ENCODE measurements around the gene G6PD.
"Not testable (repeated sequence)": the region's sequence is repeated elsewhere in the genome, so short reads cannot be mapped to it uniquely, and the experiment has no call there.

G6PD gene

DNA sequence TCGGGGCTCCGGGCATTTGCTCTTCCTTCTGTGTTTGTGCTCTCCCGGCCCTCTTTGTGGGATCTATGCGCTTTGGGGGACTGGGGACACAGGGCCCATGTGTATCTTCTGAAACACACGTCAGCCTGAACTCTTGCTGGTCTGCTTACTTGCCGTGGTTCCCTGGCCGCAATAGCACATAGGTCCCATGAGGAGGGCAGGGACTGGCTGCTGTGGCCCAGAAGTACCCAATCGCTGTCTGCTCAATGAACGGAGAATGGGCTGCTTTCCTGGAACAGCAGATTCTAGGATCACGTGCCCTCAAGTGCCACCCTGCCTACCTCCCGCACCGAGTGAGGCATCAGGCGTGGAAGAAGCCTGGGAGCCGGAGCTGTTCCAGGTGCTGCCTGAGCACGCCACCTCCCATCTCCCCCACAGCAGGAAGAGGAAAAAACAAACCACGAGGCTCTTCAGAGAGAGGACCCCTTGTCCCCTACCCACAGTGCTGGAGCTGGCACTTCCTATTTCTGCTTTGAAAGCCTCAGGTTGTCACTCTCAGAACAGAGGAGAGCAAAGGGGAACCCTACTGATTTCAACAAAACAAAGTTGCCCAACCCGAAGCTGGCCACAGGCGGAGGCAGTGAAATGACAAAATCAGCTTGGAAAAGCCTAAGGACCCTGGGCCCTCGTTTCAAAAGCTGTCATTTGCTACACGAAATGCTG is 3.8 kb downstream of the G6PD start:
- peak; percentile 62 for DNase-seq

DNA sequence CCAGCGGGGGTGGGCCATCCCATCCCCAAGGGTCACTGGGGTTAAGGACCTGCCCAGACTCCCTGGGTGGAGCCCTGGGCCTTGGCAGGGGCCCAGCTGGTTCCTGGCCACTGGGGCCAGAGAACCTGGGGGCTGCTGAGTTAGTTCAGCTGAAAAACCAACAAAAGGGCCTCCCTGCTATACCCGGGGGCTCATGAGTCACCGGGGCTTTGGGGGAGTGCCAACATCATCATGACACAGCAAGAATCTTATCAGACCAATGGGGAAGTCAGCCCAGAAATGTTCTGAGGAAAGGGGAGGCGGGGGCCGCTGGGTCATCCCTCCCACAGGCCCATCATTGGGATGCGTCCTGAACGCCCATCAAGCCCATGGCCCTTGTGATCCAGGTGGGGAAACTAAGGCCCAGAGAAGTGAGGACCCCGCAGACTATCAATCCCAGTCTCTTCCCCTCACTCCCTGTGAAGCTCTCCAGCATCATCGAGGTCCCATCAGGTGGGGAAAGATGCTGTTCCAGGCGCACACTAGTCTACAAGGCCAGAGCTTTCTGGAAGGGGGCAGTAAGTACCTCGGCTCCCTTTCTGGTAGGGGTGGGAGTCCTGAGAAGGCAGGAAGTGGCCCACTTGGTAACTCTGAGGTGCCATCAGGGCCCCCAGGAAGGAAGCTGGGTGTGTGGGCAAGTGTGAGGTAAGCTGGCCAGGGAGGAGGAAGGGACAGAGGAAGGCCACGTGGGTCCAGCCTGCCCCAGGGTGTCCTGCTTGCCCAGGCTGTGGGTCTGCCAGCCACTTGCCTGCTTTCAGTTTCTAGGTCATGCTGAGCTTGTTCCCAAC is 4.5 kb downstream of the G6PD start:
- DNase-seq = peak; percentile 80

DNA sequence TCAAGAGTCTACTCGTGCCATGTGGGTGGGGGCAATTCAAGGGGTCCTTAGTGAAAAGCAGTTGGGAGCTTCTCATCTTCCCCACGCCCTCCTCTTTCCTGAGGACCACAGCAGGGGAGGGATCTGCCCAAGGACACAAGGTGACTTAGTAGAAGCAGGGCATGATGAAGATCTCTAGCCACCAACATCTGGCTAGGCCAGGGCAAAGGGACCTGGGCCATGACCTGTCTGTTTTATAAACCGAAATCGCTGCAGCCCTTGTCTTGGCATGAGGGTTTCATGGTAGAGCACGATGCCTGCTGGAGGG is 5.1 kb downstream of the G6PD start:
- DNase-seq = no peak

DNA sequence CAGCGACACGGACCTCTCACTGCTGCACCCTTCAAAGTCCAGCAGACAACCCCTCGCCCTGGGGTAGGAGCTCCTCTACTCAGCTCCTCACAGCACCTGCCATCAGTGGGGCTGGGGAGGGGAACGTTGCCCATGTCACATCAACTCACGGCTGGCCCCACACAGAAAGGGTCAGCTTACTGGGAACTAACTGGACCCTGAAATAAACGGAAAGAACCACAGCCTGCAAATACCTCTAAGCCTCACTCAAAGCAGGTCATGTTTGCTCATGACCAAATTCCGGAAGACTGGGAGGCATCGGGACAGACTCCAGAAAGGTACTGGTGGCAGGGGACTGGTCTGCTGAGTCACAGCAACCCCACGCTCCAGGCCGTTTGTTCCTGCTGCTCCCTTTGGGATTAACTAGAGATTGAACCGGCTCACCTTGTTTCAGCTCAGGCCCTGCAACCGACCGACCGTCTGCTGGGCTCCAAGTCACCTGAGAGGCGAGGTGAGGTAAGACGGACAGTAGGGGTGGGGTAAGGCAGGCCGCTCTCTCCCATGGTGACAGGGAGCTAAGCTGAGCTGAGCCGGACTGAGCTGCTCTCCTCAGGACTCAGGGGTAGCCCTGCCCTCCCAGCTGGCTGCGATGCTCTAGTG is 5.6 kb downstream of the G6PD start:
- DNase-seq = no peak

DNA sequence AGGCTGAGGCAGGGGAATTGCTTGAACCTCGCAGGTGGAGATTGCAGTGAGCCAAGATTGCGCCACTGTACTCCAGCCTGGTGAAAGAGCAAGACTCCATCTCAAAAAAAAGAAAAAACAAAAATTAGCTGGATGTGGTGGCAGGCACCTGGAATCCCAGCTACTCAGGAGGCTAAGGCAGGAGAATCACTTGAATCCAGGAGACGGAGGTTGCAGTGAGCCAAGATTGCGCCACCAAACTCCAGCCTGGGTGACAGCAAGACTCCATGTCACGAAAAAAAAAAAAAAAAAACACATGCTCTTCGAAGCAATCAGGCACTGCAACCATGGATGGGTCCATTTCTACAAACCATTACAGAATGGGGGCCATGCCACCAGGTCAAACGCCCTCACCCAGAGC is 6.3 kb downstream of the G6PD start:
- DNase-seq = not testable (repeated sequence)

DNA sequence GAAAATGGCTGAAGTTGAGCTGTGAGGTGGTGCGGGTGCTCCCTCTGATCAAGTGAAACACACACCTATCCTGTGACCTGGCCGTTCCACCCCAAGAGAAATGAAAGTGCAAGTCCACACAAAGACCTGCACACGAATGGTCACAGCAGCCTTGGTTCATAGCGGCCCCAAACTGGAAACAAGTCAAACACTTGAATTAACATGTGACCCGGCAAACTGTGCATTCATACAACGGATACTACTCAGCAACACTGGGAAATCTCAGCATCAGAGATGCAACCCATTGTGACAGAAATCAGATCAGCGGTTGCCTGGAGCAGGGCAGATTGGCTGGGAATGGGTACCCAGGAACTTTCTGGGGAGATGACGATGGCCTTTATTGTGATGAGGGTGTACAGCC is 7.6 kb downstream of the G6PD start:
- no peak for DNase-seq

DNA sequence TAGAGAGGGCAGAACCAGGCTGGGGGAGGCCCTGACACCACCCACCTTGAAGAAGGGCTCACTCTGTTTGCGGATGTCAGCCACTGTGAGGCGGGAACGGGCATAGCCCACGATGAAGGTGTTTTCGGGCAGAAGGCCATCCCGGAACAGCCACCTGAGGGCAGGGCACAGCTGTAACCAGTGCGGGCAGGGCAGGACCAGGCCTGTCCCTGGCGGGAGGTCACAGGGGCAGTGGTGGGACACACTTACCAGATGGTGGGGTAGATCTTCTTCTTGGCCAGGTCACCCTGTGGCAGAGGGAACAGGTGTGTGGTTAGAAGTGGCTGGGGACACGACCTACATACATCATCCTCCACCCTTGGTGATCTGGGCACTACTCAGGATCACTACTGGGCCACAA is 10.8 kb downstream of the G6PD start:
- DNase-seq = no peak

DNA sequence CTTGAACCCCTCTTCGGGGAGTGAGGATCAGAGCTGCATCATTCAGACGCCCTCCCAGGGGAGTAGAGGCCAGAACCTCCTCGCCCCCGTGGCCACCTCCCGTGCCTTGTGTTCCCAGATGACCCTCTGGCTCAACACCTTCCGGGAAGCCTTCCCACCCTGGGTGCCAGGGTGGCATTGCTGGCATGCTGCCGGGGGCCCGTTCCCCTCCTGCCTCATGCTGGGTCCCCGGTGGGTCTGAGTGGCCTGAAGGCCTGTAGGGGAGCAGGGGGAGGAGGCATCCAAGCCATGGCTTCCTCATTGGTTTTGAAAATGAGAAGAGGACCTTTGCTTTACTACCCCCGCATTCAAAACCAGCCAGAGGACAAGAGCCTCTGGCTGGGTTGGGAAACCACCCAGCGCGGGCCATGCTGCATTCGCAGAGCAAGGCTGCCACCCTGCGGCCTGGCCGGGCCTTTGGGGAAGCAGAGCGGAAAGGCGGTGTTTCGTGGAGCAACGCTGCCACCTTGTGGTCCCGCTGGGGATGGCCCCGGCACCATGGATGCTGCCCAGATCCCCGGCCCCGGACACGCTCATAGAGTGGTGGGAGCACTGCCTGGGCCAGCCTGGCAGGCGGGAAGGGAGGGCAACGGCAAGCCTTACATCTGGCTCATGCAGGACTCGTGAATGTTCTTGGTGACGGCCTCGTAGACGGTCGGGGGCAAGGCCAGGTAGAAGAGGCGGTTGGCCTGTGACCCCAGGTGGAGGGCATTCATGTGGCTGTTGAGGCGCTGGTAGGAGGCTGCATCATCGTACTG is 11.9 kb downstream of the G6PD start:
- peak; percentile 82 for DNase-seq

DNA sequence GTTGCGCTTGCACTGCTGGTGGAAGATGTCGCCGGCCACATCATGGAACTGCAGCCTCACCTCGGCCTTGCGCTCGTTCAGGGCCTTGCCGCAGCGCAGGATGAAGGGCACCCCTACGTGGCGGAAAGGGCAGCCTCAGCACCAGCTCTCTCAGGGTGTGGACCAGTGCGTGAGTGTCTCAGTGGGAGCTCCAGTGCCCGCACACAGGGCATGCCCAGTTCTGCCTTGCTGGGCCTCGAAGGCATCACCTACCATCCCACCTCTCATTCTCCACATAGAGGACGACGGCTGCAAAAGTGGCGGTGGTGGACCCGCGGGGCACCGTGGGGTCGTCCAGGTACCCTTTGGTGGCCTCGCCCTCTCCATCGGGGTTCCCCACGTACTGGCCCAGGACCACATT is 14.0 kb downstream of the G6PD start:
- no peak for DNase-seq

DNA sequence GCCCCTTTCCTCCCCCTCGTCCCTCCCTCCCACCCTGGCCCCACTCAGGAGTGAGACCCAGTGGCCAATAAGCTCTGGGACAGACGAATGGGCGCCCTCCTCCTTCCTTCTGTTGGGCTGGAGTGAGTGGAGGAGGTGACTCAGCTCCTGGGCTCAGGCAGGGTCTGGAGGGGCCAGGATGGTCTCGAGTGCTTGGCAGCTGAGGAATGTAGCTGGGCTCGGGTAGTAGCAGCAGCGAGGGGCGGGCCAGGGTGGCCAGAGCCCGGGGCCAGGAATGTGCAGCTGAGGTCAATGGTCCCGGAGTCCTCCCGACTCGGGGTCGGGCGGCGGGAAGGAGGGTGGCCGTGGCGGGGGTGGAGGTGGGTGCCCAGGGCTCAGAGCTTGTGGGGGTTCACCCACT is 15.0 kb downstream of the G6PD start:
- DNase-seq = no peak

DNA sequence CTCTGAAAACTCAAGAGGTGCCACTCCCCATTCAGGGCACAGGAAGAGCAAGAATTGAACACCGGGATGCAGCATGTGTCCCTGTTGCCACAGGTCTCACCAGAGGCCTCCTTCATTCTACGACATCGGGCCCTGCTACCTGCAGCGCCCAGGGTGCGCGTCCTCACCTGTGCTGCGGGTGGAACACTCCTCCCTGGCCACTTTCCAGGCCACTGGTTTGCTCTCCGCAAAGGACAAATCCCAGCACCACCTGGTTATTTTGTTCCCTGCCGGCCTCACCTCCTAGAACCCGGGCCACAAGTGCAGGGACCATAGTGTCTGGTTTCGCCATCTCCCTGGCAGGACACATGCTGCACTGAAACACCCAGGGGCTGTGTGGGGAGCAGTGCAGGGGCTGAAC is 16.4 kb downstream of the G6PD start:
- no peak for DNase-seq

DNA sequence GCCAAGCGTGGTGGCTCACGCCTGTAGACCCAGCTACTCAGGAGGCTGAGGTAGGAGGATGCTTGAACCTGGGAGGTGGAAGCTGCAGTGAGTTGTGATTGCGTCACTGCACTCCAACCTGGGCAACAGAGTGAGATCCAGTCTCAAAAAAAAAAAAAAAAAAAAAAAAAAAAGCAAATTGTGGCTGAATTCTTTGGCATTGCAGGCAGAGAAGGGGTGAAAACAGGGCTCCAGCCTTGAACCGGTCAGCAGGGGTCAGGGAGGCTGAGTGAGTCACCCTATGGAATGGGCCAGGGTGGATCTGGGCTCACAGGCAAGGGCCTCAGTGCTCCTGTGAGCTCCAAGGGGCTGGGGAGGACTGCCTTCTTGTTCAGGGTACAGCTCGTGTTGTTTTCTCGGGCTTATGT is 17.4 kb downstream of the G6PD start:
- no peak for DNase-seq

DNA sequence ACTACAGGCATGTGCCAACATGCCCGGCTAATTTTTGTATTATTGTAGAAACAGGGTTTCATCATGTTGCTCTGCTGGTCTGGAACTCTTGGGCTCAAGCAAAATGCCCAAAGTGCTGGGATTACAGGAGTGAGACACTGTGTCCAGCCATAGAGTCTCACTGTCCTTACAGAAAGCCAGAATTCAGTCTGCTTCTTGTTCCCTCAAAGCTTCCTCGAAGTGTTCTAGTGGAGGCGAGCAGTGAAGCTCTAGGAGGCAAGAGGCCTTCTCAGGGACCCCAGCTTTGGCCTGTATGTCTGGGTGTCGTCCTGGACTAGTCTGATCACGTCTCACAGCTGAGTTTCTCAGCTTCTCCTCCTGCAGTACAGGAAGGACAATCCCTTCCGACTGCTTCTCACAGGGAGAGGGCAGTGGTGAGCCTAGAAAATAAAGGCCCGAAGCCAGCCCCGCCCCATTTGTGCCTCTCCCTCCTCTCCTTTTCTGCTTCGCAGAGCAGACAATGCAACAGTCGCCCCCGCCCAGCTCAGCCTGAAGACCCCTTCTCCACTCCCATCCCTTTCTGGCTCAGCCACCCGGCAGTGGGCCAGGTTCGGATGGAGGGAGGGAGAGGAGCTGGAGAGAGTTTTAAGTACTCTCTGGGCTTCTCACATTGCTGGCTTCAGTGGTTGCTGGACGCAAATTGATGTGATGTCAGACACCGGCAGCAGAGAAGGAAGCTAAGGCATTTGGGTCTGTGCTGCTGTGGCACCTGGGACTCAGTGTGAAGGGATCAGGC is 19.6 kb downstream of the G6PD start:
- no peak for DNase-seq

DNA sequence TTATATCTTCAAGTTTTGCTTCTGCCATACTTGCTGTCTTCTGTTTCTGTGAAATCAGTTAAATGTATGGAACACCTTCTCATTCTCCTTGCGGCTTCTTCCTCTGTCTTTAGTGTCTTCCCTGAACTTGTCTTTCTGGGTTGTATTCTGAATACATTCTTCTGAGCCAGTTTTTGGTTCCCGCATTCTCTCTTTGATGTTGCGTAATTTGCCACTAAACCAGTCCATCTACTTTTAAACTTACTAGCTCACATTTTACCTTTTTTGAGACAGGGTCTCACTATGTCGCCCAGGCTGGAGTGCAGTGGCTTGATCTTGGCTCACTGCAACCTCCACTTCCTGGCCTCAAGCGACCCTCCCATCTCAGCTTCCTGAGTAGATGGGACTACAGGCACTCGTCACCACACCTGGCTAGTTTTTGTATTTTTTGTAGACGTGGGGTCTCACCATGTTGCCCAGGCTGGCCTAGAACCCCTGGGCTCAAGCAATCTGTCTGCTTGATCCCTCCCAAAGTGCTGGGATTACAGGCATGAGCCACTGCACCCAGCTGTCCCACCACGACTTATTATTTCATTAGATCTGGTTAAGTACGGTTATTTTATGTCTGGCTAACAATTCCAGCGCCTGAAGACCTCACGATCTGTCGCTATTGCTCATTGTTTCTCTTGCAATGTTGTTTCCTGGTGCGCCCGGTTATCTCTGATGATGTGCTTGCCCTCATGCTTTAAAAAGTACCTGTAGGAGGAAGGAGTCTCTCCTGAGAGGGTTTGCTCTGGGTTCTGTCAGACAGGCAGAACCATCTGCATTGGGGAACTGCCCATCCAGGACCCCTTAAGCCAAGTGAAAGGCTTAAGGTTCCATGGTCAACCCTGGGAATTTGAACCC is 20.8 kb downstream of the G6PD start:
- DNase-seq = no peak

DNA sequence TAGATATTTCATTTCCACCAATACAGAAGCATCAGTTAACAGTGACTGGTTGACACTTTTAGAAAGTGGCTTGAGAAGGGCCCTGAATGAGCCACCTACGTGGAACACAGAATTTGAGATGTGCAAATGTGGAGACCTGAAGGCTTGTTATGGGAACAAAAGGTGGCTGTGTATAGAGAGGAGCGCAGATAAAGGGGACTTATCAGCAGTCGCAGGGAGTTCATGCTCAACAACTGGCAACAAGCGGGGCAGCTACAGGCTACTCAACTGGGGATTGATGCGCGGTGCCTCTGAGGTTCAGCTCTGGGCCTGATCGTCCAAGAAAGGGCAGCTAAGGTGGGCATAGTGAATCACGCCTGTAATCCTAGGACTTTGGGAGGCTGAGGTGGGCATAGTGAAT is 27.3 kb downstream of the G6PD start:
- DNase-seq = no peak

DNA sequence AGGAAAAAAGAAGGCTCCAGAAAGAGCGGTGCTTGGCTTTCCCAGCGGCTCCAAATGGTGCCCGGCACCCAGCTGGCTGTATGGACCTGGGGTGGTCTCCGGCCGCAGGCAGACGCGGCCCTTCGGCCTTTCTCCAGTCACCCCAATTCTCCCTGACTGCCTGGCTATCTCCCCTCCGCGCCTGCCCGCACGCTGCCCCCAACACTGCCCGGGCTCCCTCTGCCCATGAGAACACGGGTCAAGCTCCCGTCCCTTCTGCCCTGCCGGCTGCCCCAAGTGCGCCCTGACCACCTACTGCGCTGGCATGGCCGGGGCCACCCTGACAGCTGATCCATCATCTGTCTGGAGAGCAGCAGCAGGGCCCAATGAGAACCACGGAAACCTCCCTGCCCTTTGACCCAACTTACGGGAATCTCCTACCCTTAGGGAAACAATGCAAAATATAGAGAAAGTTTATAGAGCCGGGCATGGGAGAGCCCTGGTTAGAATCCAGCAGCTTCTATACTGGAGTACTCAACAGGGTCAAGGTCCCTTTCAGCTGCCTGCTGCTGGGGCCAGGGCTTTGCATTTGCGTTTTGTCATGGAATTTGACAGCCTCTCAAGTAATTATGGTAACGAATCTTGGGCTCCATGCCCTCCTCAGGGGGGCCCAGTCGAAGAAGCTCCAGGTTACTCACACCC is 29.4 kb downstream of the G6PD start:
- no peak for DNase-seq

DNA sequence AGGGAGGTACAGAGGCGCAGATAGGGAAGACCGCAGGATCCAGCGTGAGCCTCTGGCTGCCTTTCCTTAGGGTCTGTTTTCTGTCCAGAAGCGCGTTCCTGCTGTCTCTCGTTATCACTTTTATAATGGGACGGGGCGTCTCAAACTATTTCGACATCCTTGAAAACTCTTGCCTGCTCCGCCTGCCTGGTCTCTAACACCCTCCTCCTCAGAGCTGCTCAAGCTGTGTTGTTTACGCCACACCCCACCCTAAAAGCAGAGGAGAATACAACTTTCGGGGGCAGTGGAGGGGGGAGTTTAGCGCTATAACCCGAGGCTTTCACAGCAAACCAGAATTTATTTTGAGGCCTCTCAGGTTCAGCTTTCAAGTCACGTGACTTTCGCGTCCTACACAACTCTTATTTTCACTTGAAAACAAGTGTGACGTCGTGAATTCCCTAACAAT is 30.0 kb downstream of the G6PD start:
- no peak for DNase-seq

DNA sequence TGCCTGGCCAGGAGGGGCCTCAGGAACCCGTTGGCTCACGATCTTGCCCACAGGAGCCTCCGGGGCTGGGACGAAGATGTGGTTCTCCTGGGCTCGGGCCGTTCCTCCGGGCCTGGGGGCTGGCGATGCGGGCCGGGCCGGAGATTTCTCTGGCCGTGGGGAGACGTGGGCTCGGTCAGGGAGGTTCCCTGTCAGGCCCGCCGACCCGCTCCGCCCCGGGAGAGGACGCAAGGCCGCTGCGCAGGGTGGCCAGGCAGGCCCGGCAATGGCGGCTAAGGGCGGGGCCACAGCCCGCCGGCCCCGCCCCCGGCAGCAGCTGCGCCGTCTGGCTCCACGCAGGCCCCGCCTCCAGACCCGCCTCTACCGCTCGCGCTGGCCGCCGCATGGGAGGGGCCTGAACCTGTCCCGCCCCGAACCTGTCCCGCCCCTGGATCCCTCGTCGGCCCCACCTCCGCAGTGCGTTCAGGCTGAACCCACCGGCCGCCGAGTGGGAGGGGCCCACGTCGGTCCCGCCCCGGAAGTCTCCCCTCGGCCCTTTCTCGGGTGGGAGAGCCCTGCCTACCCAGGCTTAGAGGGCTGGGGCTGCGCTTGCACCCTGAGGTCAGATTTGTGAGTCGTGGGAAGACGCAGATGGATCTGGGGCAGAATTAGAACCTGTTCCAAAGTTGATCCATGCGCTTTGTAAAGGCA is 30.5 kb downstream of the G6PD start, which contains the start of gene FAM3A:
TSS of gene FAM3A (minus strand) at position 267 of the 690 bp plus-strand sequence. CDS start 460 bp downstream, outside the sequence.
- DNase-seq = peak; percentile 83

DNA sequence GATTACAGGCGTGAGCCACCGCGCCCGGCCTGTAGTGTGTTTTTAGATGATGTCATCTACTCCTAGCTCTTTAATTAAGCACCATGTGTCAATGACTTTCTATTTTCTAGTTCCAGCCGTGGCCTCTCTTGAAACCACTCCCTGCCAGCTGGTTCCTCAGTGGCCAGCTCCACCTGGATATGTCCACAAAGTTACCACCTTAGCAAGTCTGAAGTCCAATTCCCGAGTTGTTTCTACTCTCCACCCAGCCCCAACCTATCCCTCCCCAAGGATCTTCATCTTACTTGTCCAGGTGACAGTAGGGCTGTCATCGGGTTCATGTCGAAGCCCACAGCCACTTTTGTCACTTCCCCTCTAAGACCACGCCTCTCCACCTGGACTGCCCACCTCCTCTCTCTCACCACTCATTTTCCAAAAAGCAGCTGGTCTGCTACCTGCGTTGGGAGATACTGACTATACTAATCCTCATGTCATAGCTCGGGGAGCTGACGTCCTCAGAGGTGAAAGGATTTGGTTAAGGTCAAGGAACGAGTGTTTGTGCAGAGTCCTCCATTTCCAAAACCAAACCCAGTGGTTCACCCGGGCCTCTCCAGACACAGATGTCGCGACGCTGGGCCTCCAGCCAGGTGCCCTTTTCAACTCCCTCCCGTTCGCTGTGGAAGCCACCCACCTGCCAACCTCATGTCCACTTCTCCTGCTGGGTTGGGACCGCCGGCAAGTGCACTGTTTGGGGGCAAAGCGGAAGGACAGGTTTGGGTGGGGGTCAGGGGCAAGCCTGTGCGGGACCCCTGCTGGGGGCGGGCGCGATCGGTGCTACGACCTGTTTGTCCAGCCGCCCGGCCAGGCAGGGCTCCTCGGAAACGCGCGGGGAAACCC is 31.3 kb downstream of the G6PD start:
- DNase-seq = no peak
